Upper lobe of left lung (tissue), 6 donors: ENCODE data around the gene MGLL. TPM values are rescaled to one million over a fixed set of nuclear protein-coding genes. Genes with fewer than 3 reads are reported as not detected.

Source experiments
- ATAC-seq, 2 donors: fragments of 200-7000 bp; cut with Tn5 transposase; one replicate each; pipeline ENCODE4 v1.9.1; 2022; ENCODE audit warnings: mild to moderate bottlenecking in 2 of 2, moderate library complexity in 2 of 2; ENCODE audit not compliant: low FRiP score in 2 of 2
- DNase-seq, 2 donors: peaks; one replicate each; pipeline ENCODE4 v3.0.0-alpha.2; 2019 to 2020
- H3K27ac ChIP-seq, 4 donors: fragments of 200-600 bp; sonication (generic); one replicate each; pipeline ENCODE4 v1.5.1; 2016 to 2019
- H3K27me3 ChIP-seq, 4 donors: fragments of 200-600 bp; sonication (generic); one replicate each; pipeline ENCODE4 v1.5.1; 2017 to 2019
- H3K36me3 ChIP-seq, 4 donors: fragments of 200-600 bp; sonication (generic); one replicate each; pipeline ENCODE4 v1.5.1; 2016 to 2019
- H3K4me1 ChIP-seq, 4 donors: fragments of 200-600 bp; sonication (generic); one replicate each; pipeline ENCODE4 v1.5.1; 2018 to 2019
- H3K4me3 ChIP-seq, 4 donors: fragments of 200-600 bp; sonication (generic); one replicate each; pipeline ENCODE4 v1.5.1; 2017 to 2019; ENCODE audit warnings: mild to moderate bottlenecking in 2 of 4, moderate library complexity in 1 of 4
- H3K9me3 ChIP-seq, 4 donors: fragments of 200-600 bp; sonication (generic); one replicate each; pipeline ENCODE4 v1.5.1; 2018 to 2019
- CTCF ChIP-seq, 6 experiments: fragments of 450-650 bp in 4 of 6; fragments of 200-600 bp in 2 of 6; sonication (generic) in 2 of 6; IDR thresholded peaks; one replicate each; pipeline ENCODE4 v1.5.1; 2016 to 2019; ENCODE audit warnings: antibody characterized with exemption in 6 of 6
- EP300 ChIP-seq, 4 donors: sonication (generic); formaldehyde crosslinking; IDR thresholded peaks; one replicate each; pipeline ENCODE4 v1.5.1; 2017; ENCODE audit warnings: antibody characterized with exemption in 4 of 4, control low read depth in 2 of 4
- POLR2A ChIP-seq, 4 donors: fragments of 450-650 bp; IDR thresholded peaks; one replicate each; pipeline ENCODE4 v1.5.1; 2016 to 2017; ENCODE audit warnings: antibody characterized with exemption in 4 of 4, mild to moderate bottlenecking in 2 of 4
- POLR2AphosphoS5 ChIP-seq, 2 donors: sonication (generic); formaldehyde crosslinking; IDR thresholded peaks; one replicate each; pipeline ENCODE4 v1.5.1; 2017; ENCODE audit warnings: antibody characterized with exemption in 2 of 2
- WGBS, 2 donors: methylation state at CpG; one replicate each; pipeline ENCODE4 v1.1.5; 2017 to 2018; 5-methylcytosine and 5-hydroxymethylcytosine counted together
- total RNA-seq, 6 donors: library from RNA; depleted of rRNA in 4 of 6; stranded (reverse); fragments of >200 nt in 4 of 6; gene quantifications; one replicate each; pipeline versions ENCODE4 v1.1.0 to v1.2.1, GENCODE V29; 2016 to 2021
- donor health status: DM: no; HTN: no; CAD: no; lungs with moderate emphysema.
- donor health status: DM: no; HTN: yes; CAD: no; lungs with severe emphysema.

The MGLL gene
- total RNA-seq, 6 donors from 2014 or later = 128 to 253 (median 190) TPM

GRCh38 chr3:127698691-127699415 lies 123.5 kb downstream of the MGLL start:
- Histone ChIP-seq H3K9me3 (no peaks in the 10 kb centered on the region), H3K4me3 (no peak overlapping the region), H3K27me3 (no peaks in the 10 kb centered on the region), H3K36me3 (peaks cover 0 to 7% (median 2%) of the 10 kb centered on the region in 4 donors), H3K4me1 (peaks cover 28 to 67% (median 38%) of the 10 kb centered on the region in 4 donors), H3K27ac (peak overlapping the region in 3 of 4 donors; percentile 71 to 85 (median 83))
- WGBS, 2 donors = 76 to 86% methylated on average over 6 of the region's 6 CpGs
- DNase-seq (no peak), ATAC-seq (no peak)
- TF ChIP-seq POLR2A (IDR thresholded peaks at IDR 0.05) (no peak), EP300 (IDR thresholded peaks at IDR 0.05) (no peak), CTCF (IDR thresholded peaks at IDR 0.05) (no peak), POLR2AphosphoS5 (IDR thresholded peaks at IDR 0.05) (no peak)

- Histone ChIP-seq H3K4me1 (peaks cover 28 to 67% (median 38%) of the 10 kb centered on the region in 4 donors), H3K4me3 (no peak overlapping the region), H3K36me3 (peaks cover 0 to 12% (median 5%) of the 10 kb centered on the region in 4 donors), H3K27me3 (no peaks in the 10 kb centered on the region), H3K27ac (peak overlapping the region; percentile 55 to 85 (median 77)), H3K9me3 (no peaks in the 10 kb centered on the region)
- DNase-seq (no peak), ATAC-seq (no peak)
- TF ChIP-seq CTCF (IDR thresholded peaks at IDR 0.05) (no peak), POLR2AphosphoS5 (IDR thresholded peaks at IDR 0.05) (no peak), EP300 (IDR thresholded peaks at IDR 0.05) (no peak), POLR2A (IDR thresholded peaks at IDR 0.05) (no peak)
- 67 to 86% methylated on average over 3 of the region's 3 CpGs for WGBS, 2 donors
Observed at GRCh38 chr3:127698286-127698685, 124.0 kb downstream of the MGLL start.

- Histone ChIP-seq H3K27me3 (no peaks in the 10 kb centered on the region), H3K4me3 (peak overlapping the region in 1 of 4 donors; percentile 1), H3K9me3 (no peaks in the 10 kb centered on the region), H3K27ac (peak overlapping the region; percentile 55 to 85 (median 77)), H3K4me1 (peaks cover 28 to 61% (median 38%) of the 10 kb centered on the region in 4 donors), H3K36me3 (peaks cover 0 to 18% (median 5%) of the 10 kb centered on the region in 4 donors)
- ATAC-seq = peak; percentile 71 to 88
- peak in 1 of 4 donors; percentile 13 for TF ChIP-seq POLR2A (IDR thresholded peaks at IDR 0.05)
- TF ChIP-seq EP300 (IDR thresholded peaks at IDR 0.05) = no peak
- no peak for TF ChIP-seq CTCF (IDR thresholded peaks at IDR 0.05)
- peak in 1 of 2 donors; percentile 52 for TF ChIP-seq POLR2AphosphoS5 (IDR thresholded peaks at IDR 0.05)
- 46 to 51% methylated on average over 10 to 16 of the region's 16 CpGs for WGBS, 2 donors
- DNase-seq = peak in 1 of 2 donors; percentile 79
Observed at GRCh38 chr3:127697551-127698240, 124.6 kb downstream of the MGLL start.

- Histone ChIP-seq H3K9me3 (no peaks in the 10 kb centered on the region), H3K4me1 (peaks cover 25 to 46% (median 32%) of the 10 kb centered on the region in 4 donors), H3K27me3 (no peaks in the 10 kb centered on the region), H3K36me3 (peaks cover 0 to 24% (median 5%) of the 10 kb centered on the region in 4 donors), H3K27ac (no peak overlapping the region), H3K4me3 (no peak overlapping the region)
- ATAC-seq (no peak), DNase-seq (peak in 1 of 2 donors; percentile 73)
- 77 to 85% methylated on average over 11 to 17 of the region's 17 CpGs for WGBS, 2 donors
- TF ChIP-seq POLR2A (IDR thresholded peaks at IDR 0.05) (no peak), CTCF (IDR thresholded peaks at IDR 0.05) (peak in 5 of 6 experiments; percentile 6 to 43 (median 24)), POLR2AphosphoS5 (IDR thresholded peaks at IDR 0.05) (no peak)
Observed at GRCh38 chr3:127694467-127695215, 127.7 kb downstream of the MGLL start.
